SK-N-MC (cell line): ENCODE measurements around the gene RIPOR1.

Experiments
- EZH2 ChIP-seq: fragments of 200-600 bp; sonication (generic); IDR thresholded peaks from one replicate; pipeline ENCODE4 v1.6.1; 2017; ENCODE audit warnings: antibody characterized with exemption
- POLR2AphosphoS5 ChIP-seq: IDR thresholded peaks from 2 replicates; pipeline ENCODE4 v1.6.1; 2012; ENCODE audit warnings: mild to moderate bottlenecking, low read depth, low read length, borderline replicate concordance

GRCh38 chr16:67482233-67482924 is 46.2 kb upstream of the RIPOR1 start:
- no peak for TF ChIP-seq POLR2AphosphoS5
- no peak for TF ChIP-seq EZH2
